IMR-90 (cell line): Measurements from ENCODE around the gene ATXN1L. TPM values are rescaled to one million over a fixed set of nuclear protein-coding genes. Genes with fewer than 3 reads are reported as not detected.
A peak's percentile ranks its signal among the peaks of the same experiment; 100 is the strongest.

Experiments used
- ATAC-seq: fragments of 200-7000 bp; cut with Tn5 transposase; 2 replicates; pipeline ENCODE4 v1.9.1; 2020; ENCODE audit warnings: low read depth, mild to moderate bottlenecking, moderate library complexity
- BruUV-seq: library from RNA; stranded (reverse); fragments of 400-500 nt; replicated peaks from 2 replicates; lab custom pipeline; 2021; lab: Mats Ljungman, UMichigan
- CTCF ChIA-PET: fragments of 300-600 bp; formaldehyde crosslinking; extraction: SDS; loops from one replicate; lab custom pipeline; 2021; ENCODE audit warnings: antibody characterized with exemption; lab: Yijun Ruan, JAX
- POLR2A ChIA-PET: fragments of 300-600 bp; sonication (Branson Sonifier 250); formaldehyde crosslinking; loops from one replicate; lab custom pipeline; 2022; ENCODE audit warnings: antibody characterized with exemption; ENCODE audit not compliant: unreplicated experiment; lab: Charles Lee
- DNase-seq: peaks from one replicate; pipeline ENCODE4 v3.0.0; 2013
- H2AFZ ChIP-seq: replicated peaks from 2 replicates; pipeline ENCODE3; 2013; ENCODE audit warnings: low read length, mild to moderate bottlenecking; ENCODE audit not compliant: poor library complexity
- H2AK5ac ChIP-seq: 2 replicates; pipeline ENCODE4 v1.6.1; 2013; ENCODE audit warnings: low read depth, low read length, inconsistent platforms
- H2AK9ac ChIP-seq: replicated peaks from 2 replicates; pipeline ENCODE3; 2013; ENCODE audit warnings: mild to moderate bottlenecking, low read depth, low read length, moderate library complexity; ENCODE audit not compliant: poor library complexity
- H2BK120ac ChIP-seq: 2 replicates; pipeline ENCODE4 v1.6.1; 2013; ENCODE audit warnings: low read depth, low read length, inconsistent platforms
- H2BK15ac ChIP-seq: 3 replicates; pipeline ENCODE4 v1.6.1; 2013; ENCODE audit warnings: low read depth, low read length, inconsistent platforms
- H2BK20ac ChIP-seq: 2 replicates; pipeline ENCODE4 v1.6.1; 2013; ENCODE audit warnings: low read depth, mild to moderate bottlenecking, inconsistent platforms, low read length, moderate library complexity
- H2BK5ac ChIP-seq: 2 replicates; pipeline ENCODE4 v1.6.1; 2013; ENCODE audit warnings: mild to moderate bottlenecking, low read depth, low read length, inconsistent platforms; ENCODE audit not compliant: poor library complexity, severe bottlenecking
- H3K14ac ChIP-seq: replicated peaks from 2 replicates; pipeline ENCODE4 v1.6.1; 2013; ENCODE audit warnings: low read depth, low read length, inconsistent platforms
- H3K18ac ChIP-seq: 2 replicates; pipeline ENCODE4 v1.6.1; 2013; ENCODE audit warnings: low read depth, low read length, control low read depth
- H3K23ac ChIP-seq: 2 replicates; pipeline ENCODE4 v1.6.1; 2013; ENCODE audit warnings: low read depth, low read length, inconsistent platforms
- H3K27ac ChIP-seq: 2 replicates; pipeline ENCODE4 v1.5.1; 2013; ENCODE audit warnings: mild to moderate bottlenecking, control low read depth, low read length; ENCODE audit not compliant: insufficient read depth
- H3K27me3 ChIP-seq: 2 replicates; pipeline ENCODE4 v1.6.1; 2013; ENCODE audit warnings: low read length; ENCODE audit not compliant: control insufficient read depth, insufficient read depth
- H3K36me3 ChIP-seq: 2 replicates; pipeline ENCODE4 v1.6.1; 2013; ENCODE audit warnings: low read length, mixed read lengths; ENCODE audit not compliant: control insufficient read depth, insufficient read depth
- H3K4ac ChIP-seq: 2 replicates; pipeline ENCODE4 v1.6.1; 2013; ENCODE audit warnings: low read depth, low read length, inconsistent platforms
- H3K4me1 ChIP-seq: 2 replicates; pipeline ENCODE4 v1.6.1; 2013; ENCODE audit warnings: low read length, mixed read lengths; ENCODE audit not compliant: control insufficient read depth, insufficient read depth
- H3K4me2 ChIP-seq: 2 replicates; pipeline ENCODE4 v1.6.1; 2013; ENCODE audit warnings: low read depth, mild to moderate bottlenecking, control low read depth, low read length, moderate library complexity
- H3K4me3 ChIP-seq: 2 replicates; pipeline ENCODE4 v1.5.1; 2013; ENCODE audit warnings: low read depth, mild to moderate bottlenecking, control low read depth, low read length, moderate library complexity; ENCODE audit not compliant: insufficient read depth
- H3K56ac ChIP-seq: 2 replicates; pipeline ENCODE4 v1.6.1; 2013; ENCODE audit warnings: low read length, inconsistent platforms; ENCODE audit not compliant: insufficient read depth; ENCODE audit errors: extremely low read depth
- H3K79me1 ChIP-seq, 2 experiments: 2 replicates each; pipeline ENCODE4 v1.6.1; 2013; ENCODE audit warnings: low read length in 2 of 2, inconsistent platforms in 1 of 2, low read depth in 1 of 2
- H3K9ac ChIP-seq: 2 replicates; pipeline ENCODE4 v1.6.1; 2013; ENCODE audit warnings: low read depth, low read length, control low read depth
- H3K9me1 ChIP-seq: 2 replicates; pipeline ENCODE4 v1.6.1; 2013; ENCODE audit warnings: low read length, inconsistent platforms; ENCODE audit not compliant: insufficient read depth
- H3K9me3 ChIP-seq: 2 replicates; pipeline ENCODE4 v1.6.1; 2013; ENCODE audit warnings: low read length; ENCODE audit not compliant: control insufficient read depth, insufficient read depth
- H4K20me1 ChIP-seq: 2 replicates; pipeline ENCODE4 v1.6.1; 2013; ENCODE audit warnings: low read length, inconsistent platforms; ENCODE audit not compliant: insufficient read depth
- H4K5ac ChIP-seq: 2 replicates; pipeline ENCODE4 v1.6.1; 2013; ENCODE audit warnings: mild to moderate bottlenecking, low read depth, low read length, control low read depth
- H4K8ac ChIP-seq, 2 experiments: 2 replicates each; pipeline ENCODE4 v1.6.1; 2013; ENCODE audit warnings: low read depth in 2 of 2, low read length in 2 of 2, control low read depth in 1 of 2, inconsistent platforms in 1 of 2
- H4K91ac ChIP-seq: 2 replicates; pipeline ENCODE4 v1.6.1; 2013; ENCODE audit warnings: low read depth, low read length, inconsistent platforms; ENCODE audit not compliant: insufficient read depth
- MAFK ChIP-seq: IDR thresholded peaks from 2 replicates; pipeline ENCODE4 v1.6.1; 2012; ENCODE audit warnings: low read depth, low read length, improper control_type of control experiment
- NFE2L2 ChIP-seq: fragments of 150-350 bp; IDR thresholded peaks from 2 replicates; pipeline ENCODE4 v1.6.1; 2016; ENCODE audit warnings: low read depth, mild to moderate bottlenecking, low read length
- POLR2A ChIP-seq: IDR thresholded peaks from 2 replicates; pipeline ENCODE4 v1.6.1; 2012; ENCODE audit warnings: mild to moderate bottlenecking, low read depth, low read length
- SMC3 ChIP-seq: fragments of 150-350 bp; IDR thresholded peaks from 2 replicates; pipeline ENCODE4 v1.6.1; 2016; ENCODE audit warnings: low read depth, mild to moderate bottlenecking, antibody characterized with exemption, low read length, moderate library complexity
- WGBS, 2 experiments: methylation state at CpG; one replicate each; pipeline versions ENCODE4 v1.1.5 to v1.1.7; 2013; ENCODE audit warnings: missing lambda C conversion rate in 2 of 2; ENCODE audit not compliant: insufficient read length in 1 of 2; ENCODE audit errors: extremely low coverage in 2 of 2; 5-methylcytosine and 5-hydroxymethylcytosine counted together
- dilution Hi-C: fragments of 300-500 bp; cut with HindIII; formaldehyde crosslinking; loops from one replicate; pipeline ENCODE4 v1.14.3; 2018; ENCODE audit warnings: low sequenced_read_pairs; ENCODE audit not compliant: unreplicated experiment
- in situ Hi-C: fragments of 300-500 bp; cut with MboI; formaldehyde crosslinking; loops from 3 replicates; pipeline ENCODE4 v1.14.3; 2019; ENCODE audit warnings: low sequenced_read_pairs, inconsistent platforms, mixed read lengths
- intact Hi-C: fragments of 100-400 bp; cut with micrococcal nuclease; formaldehyde crosslinking; loops from 2 replicates; pipeline ENCODE4 v1.10.0; 2022
- polyA plus RNA-seq, 3 experiments: library from polyadenylated mRNA; depleted of rRNA; stranded (reverse); fragments of >200 nt; gene quantifications; 2 replicates each; pipeline ENCODE4 v1.2.3, GENCODE V29; 2012; ENCODE audit warnings: low replicate concordance in 1 of 3
- total RNA-seq: library from RNA; depleted of rRNA; stranded (reverse); fragments of >200 nt; gene quantifications from 2 replicates; pipeline ENCODE4 v1.2.3, GENCODE V29; 2012
- TF ChIP-seq, protein P1 (sequence below): fragments of 150-350 bp; IDR thresholded peaks from 2 replicates; pipeline ENCODE4 v1.6.1; 2017; ENCODE audit warnings: mild to moderate bottlenecking, antibody characterized with exemption, low read length, low read depth

The ATXN1L gene
- total and polyA plus RNA-seq, 2 of the 4 experiments (the other 2 are of a cell fraction): 5.2 to 9.2 TPM

GRCh38 chr16:71883849-71884638 lies 38.3 kb downstream of the ATXN1L start, which contains the start of gene ZNF821:
Gene ZNF821 (minus strand): TSS chr16:71884182. CDS start chr16:71879946, 4,236 bp downstream.
- DNase-seq: peak; percentile 64
- H3K14ac ChIP-seq: peak within 1 kb of the TSS; percentile 5; the same call in 1 of the 2 replicates
- H3K4me3 ChIP-seq: peak within 1 kb of the TSS; percentile 52
- no peak for TF ChIP-seq SMC3
- TF ChIP-seq, protein P1, sequence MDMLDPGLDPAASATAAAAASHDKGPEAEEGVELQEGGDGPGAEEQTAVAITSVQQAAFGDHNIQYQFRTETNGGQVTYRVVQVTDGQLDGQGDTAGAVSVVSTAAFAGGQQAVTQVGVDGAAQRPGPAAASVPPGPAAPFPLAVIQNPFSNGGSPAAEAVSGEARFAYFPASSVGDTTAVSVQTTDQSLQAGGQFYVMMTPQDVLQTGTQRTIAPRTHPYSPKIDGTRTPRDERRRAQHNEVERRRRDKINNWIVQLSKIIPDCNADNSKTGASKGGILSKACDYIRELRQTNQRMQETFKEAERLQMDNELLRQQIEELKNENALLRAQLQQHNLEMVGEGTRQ: no peak
- no peak for TF ChIP-seq MAFK
- TF ChIP-seq NFE2L2: no peak
- TF ChIP-seq POLR2A: 0 out of 2 replicates have a peak, but pooled peaks have one; percentile 14
- H3K27ac ChIP-seq: peak within 1 kb of the TSS; percentile 60
- no peaks in the 10 kb centered on the region for H3K9me3 ChIP-seq
- H3K9me1 ChIP-seq: no peaks in the 10 kb centered on the region
- 0 out of 2 replicates have a peak within 1 kb of the TSS, but pooled peaks have one; percentile 30 for H3K23ac ChIP-seq
- H3K27me3 ChIP-seq: no peaks in the 10 kb centered on the region
- no peak within 1 kb of the TSS for H2BK15ac ChIP-seq
- in situ Hi-C loops (no loop called here), intact Hi-C loops (loop anchor here (1.0 to 5.0 kb wide), 4 partner anchors 11 to 112 kb away; partner anchors contain the start of genes AP1G1 and IST1), dilution Hi-C loops (no loop called here)
- H4K8ac ChIP-seq: peak within 1 kb of the TSS; percentile 31 to 56; a peak in 2 of 4 replicates
- peak within 1 kb of the TSS; percentile 96 for H2AFZ ChIP-seq
- H2BK5ac ChIP-seq: peak within 1 kb of the TSS; percentile 34
- H4K20me1 ChIP-seq: no peaks in the 10 kb centered on the region
- peak within 1 kb of the TSS; percentile 58 for H3K4ac ChIP-seq
- peak within 1 kb of the TSS; percentile 91 for H2AK9ac ChIP-seq
- no peak within 1 kb of the TSS; the same call in 1 of the 2 replicates for H3K18ac ChIP-seq
- ChIA-PET CTCF (interaction anchor here (1.2 to 1.5 kb wide), 2 partner anchors 45 to 77 kb away, joined by 4 to 9 read pairs; no protein-coding TSS in a partner anchor), POLR2A (interaction anchor here (0.7 kb wide), 1 partner anchor 34 kb away, joined by 11 read pairs; no protein-coding TSS in a partner anchor)
- peaks cover 2 to 9% of the 10 kb centered on the region in 2 experiments for H3K79me1 ChIP-seq
- H2BK120ac ChIP-seq: peak within 1 kb of the TSS; percentile 59; the same call in 1 of the 2 replicates
- no peak within 1 kb of the TSS; the same call in none of the 2 replicates for H3K56ac ChIP-seq
- 13% methylated on average over 3 of the region's 85 CpGs; no CpG with 5 or more reads in 1 of the 2 experiments for WGBS, 2 experiments
- H3K36me3 ChIP-seq: peaks cover 6% of the 10 kb centered on the region
- 0 out of 2 replicates have a peak within 1 kb of the TSS, but pooled peaks have one; percentile 4 for H2BK20ac ChIP-seq
- no TSS peak for BruUV-seq
- peak; percentile 91 for ATAC-seq
- peak within 1 kb of the TSS; percentile 94 for H3K4me2 ChIP-seq
- H2AK5ac ChIP-seq: no peak within 1 kb of the TSS
- no peak within 1 kb of the TSS for H4K5ac ChIP-seq
- peak within 1 kb of the TSS; percentile 46 for H3K9ac ChIP-seq
- H3K4me1 ChIP-seq: peaks cover 2% of the 10 kb centered on the region; the same call in 1 of the 2 replicates
- peak within 1 kb of the TSS; percentile 52; the same call in 1 of the 2 replicates for H4K91ac ChIP-seq
